Astrocyte of the spinal cord (primary cell): ENCODE results near the gene CDC42BPA.

Experiments used
- DNase-seq: peaks from one replicate; pipeline ENCODE4 v3.0.0; 2011; ENCODE audit warnings: low read depth, low spot score
- H3K4me3 ChIP-seq: 2 replicates; pipeline ENCODE4 v1.5.1; 2011; ENCODE audit warnings: low read depth, mild to moderate bottlenecking, low read length, moderate library complexity
- in situ Hi-C: cut with HindIII; loops from 2 replicates; pipeline ENCODE4 v1.10.0; 2017; ENCODE audit warnings: low sequenced_read_pairs
- TF ChIP-seq, protein P1 (sequence below): IDR thresholded peaks from 2 replicates; pipeline ENCODE4 v1.5.1; 2012; ENCODE audit warnings: low read depth, mild to moderate bottlenecking, low read length, inconsistent platforms

The CDC42BPA gene

GRCh38 chr1:227323171-227323966 is 5.1 kb upstream of the CDC42BPA start:
- DNase-seq, result no peak
- H3K4me3 ChIP-seq, result no peak overlapping the region
- in situ Hi-C loops, result no loop called here
- TF ChIP-seq, protein P1, sequence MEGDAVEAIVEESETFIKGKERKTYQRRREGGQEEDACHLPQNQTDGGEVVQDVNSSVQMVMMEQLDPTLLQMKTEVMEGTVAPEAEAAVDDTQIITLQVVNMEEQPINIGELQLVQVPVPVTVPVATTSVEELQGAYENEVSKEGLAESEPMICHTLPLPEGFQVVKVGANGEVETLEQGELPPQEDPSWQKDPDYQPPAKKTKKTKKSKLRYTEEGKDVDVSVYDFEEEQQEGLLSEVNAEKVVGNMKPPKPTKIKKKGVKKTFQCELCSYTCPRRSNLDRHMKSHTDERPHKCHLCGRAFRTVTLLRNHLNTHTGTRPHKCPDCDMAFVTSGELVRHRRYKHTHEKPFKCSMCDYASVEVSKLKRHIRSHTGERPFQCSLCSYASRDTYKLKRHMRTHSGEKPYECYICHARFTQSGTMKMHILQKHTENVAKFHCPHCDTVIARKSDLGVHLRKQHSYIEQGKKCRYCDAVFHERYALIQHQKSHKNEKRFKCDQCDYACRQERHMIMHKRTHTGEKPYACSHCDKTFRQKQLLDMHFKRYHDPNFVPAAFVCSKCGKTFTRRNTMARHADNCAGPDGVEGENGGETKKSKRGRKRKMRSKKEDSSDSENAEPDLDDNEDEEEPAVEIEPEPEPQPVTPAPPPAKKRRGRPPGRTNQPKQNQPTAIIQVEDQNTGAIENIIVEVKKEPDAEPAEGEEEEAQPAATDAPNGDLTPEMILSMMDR, result no peak

GRCh38 chr1:227322376-227322775 is 4.1 kb upstream of the CDC42BPA start:
- in situ Hi-C loops, result no loop called here
- H3K4me3 ChIP-seq, result no peak overlapping the region
- TF ChIP-seq, protein P1, result no peak
- DNase-seq, result no peak

- H3K4me3 ChIP-seq, result no peak overlapping the region
- DNase-seq, result no peak
- in situ Hi-C loops, result no loop called here
- TF ChIP-seq, protein P1, result no peak
Observed at GRCh38 chr1:227321035-227321434, 2.7 kb upstream of the CDC42BPA start.

- no peak for DNase-seq
- no peak overlapping the region for H3K4me3 ChIP-seq
- TF ChIP-seq, protein P1, result no peak
- in situ Hi-C loops, result no loop called here
Observed at GRCh38 chr1:227320476-227320875, 2.2 kb upstream of the CDC42BPA start.

DNA sequence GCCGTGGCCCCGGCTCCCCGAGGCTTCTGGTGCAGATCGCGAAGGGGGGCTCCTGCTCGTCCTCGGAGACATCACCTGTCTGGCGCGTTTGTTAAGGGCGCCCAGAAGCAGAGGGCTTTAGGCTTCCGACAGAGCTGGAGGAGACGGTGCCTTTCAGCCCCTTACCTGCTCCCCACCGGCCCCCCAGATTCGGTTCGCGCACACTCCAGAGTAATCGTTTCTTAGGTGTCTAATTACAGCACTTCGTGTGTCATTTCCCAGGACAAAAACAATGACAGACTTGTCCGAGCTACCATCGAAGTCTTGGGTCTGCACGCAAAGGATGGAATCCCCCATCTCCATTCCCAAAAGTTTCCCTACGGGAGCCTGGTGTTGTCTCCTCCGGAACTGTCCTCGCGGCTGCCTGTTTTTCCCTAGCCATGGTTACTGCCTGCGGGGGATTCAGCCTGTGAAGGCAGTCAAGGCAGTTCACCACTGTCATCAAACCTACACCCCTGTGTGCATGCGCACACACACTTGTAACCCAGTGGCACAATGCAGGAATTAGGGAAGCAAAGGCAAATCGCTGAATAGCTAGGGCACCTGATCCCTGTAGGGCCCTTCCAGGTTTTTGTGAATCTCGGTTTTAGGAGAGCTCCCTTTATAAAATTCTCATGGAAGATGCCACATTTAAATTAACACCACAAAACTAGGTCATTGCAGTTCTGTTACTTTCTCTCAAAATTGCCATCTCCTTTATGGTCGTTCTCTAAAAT is 738 bp upstream of the CDC42BPA start:
- in situ Hi-C loops, result no loop called here
- TF ChIP-seq, protein P1, result no peak
- peak; percentile 39 for DNase-seq
- H3K4me3 ChIP-seq, result peak overlapping the region; percentile 68

DNA sequence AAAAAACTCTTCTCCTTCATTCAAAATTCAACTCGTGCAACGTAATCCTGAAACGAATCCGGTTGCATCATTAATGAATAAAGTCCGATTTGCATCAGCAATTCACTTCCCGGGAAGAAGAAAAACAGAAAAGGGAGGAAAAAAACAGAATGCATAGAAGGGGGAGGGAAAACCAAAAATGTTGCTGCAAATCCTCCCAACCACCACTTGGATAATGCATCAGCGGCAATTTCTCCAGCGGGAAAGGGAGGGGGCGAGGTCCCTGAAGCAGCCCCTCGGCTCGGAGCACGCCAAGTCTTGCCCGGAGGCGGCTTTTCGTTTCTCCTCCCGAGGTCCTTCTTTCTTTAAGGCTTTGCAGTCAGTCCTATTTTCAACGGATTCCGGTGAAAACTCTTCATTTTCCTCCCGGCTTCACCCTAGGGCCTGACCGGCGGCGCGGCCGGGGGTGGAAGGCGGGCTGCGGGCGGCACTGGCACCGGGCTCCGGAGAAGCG is 723 bp downstream of the CDC42BPA start:
- TF ChIP-seq, protein P1, result peak; percentile 24
- peak; percentile 69 for DNase-seq
- in situ Hi-C loops, result no loop called here
- H3K4me3 ChIP-seq, result peak overlapping the region; percentile 68
